OCI-LY1 (cell line): ENCODE data around the gene KRTCAP2.

Experiments
- CTCF ChIP-seq: fragments of 200-600 bp; sonication (generic), shearing (Covaris generic); IDR thresholded peaks from 2 replicates; pipeline ENCODE4 v1.5.1; 2017; ENCODE audit warnings: mild to moderate bottlenecking, antibody characterized with exemption, low read length, moderate library complexity, mixed read lengths
- EZH2 ChIP-seq: fragments of 200-600 bp; sonication (generic), shearing (Covaris generic); IDR thresholded peaks from 2 replicates; pipeline ENCODE4 v1.8.0; 2017; ENCODE audit warnings: borderline replicate concordance, mixed run types, mild to moderate bottlenecking, antibody characterized with exemption, low read length, moderate library complexity, mixed read lengths

- TF ChIP-seq CTCF, result no peak
- no peak for TF ChIP-seq EZH2
These were observed 4.5 kb downstream of the KRTCAP2 start for GRCh38 chr1:155168456-155169210.
